Upper lobe of left lung (tissue), 6 donors: Measurements from ENCODE around the gene PLXNA3. TPM values are rescaled to one million over a fixed set of nuclear protein-coding genes. Genes with fewer than 3 reads are reported as not detected.
A peak's percentile ranks its signal among the peaks of the same experiment; 100 is the strongest.
"Not testable (repeated sequence)": the region's sequence is repeated elsewhere in the genome, so short reads cannot be mapped to it uniquely, and the experiment has no call there.

Experiments
- ATAC-seq, 2 donors: fragments of 200-7000 bp; cut with Tn5 transposase; one replicate each; pipeline ENCODE4 v1.9.1; 2022; ENCODE audit warnings: mild to moderate bottlenecking in 2 of 2, moderate library complexity in 2 of 2; ENCODE audit not compliant: low FRiP score in 2 of 2
- DNase-seq, 2 donors: peaks; one replicate each; pipeline ENCODE4 v3.0.0-alpha.2; 2019 to 2020
- H3K27ac ChIP-seq, 4 donors: fragments of 200-600 bp; sonication (generic); one replicate each; pipeline ENCODE4 v1.5.1; 2016 to 2019
- H3K27me3 ChIP-seq, 4 donors: fragments of 200-600 bp; sonication (generic); one replicate each; pipeline ENCODE4 v1.5.1; 2017 to 2019
- H3K36me3 ChIP-seq, 4 donors: fragments of 200-600 bp; sonication (generic); one replicate each; pipeline ENCODE4 v1.5.1; 2016 to 2019
- H3K4me1 ChIP-seq, 4 donors: fragments of 200-600 bp; sonication (generic); one replicate each; pipeline ENCODE4 v1.5.1; 2018 to 2019
- H3K4me3 ChIP-seq, 4 donors: fragments of 200-600 bp; sonication (generic); one replicate each; pipeline ENCODE4 v1.5.1; 2017 to 2019; ENCODE audit warnings: mild to moderate bottlenecking in 2 of 4, moderate library complexity in 1 of 4
- H3K9me3 ChIP-seq, 4 donors: fragments of 200-600 bp; sonication (generic); one replicate each; pipeline ENCODE4 v1.5.1; 2018 to 2019
- CTCF ChIP-seq, 6 experiments: fragments of 450-650 bp in 4 of 6; fragments of 200-600 bp in 2 of 6; sonication (generic) in 2 of 6; IDR thresholded peaks; one replicate each; pipeline ENCODE4 v1.5.1; 2016 to 2019; ENCODE audit warnings: antibody characterized with exemption in 6 of 6
- EP300 ChIP-seq, 4 donors: sonication (generic); formaldehyde crosslinking; IDR thresholded peaks; one replicate each; pipeline ENCODE4 v1.5.1; 2017; ENCODE audit warnings: antibody characterized with exemption in 4 of 4, control low read depth in 2 of 4
- POLR2A ChIP-seq, 4 donors: fragments of 450-650 bp; IDR thresholded peaks; one replicate each; pipeline ENCODE4 v1.5.1; 2016 to 2017; ENCODE audit warnings: antibody characterized with exemption in 4 of 4, mild to moderate bottlenecking in 2 of 4
- POLR2AphosphoS5 ChIP-seq, 2 donors: sonication (generic); formaldehyde crosslinking; IDR thresholded peaks; one replicate each; pipeline ENCODE4 v1.5.1; 2017; ENCODE audit warnings: antibody characterized with exemption in 2 of 2
- WGBS, 2 donors: methylation state at CpG; one replicate each; pipeline ENCODE4 v1.1.5; 2017 to 2018; 5-methylcytosine and 5-hydroxymethylcytosine counted together
- total RNA-seq, 6 donors: library from RNA; depleted of rRNA in 4 of 6; stranded (reverse); fragments of >200 nt in 4 of 6; gene quantifications; one replicate each; pipeline versions ENCODE4 v1.1.0 to v1.2.1, GENCODE V29; 2016 to 2021
- donor health status: DM: no; HTN: no; CAD: no; lungs with moderate emphysema.
- donor health status: DM: no; HTN: yes; CAD: no; lungs with severe emphysema.

PLXNA3 gene
- total RNA-seq, 6 donors from 2014 or later: 7.9 to 195 (median 36.3) TPM

DNA sequence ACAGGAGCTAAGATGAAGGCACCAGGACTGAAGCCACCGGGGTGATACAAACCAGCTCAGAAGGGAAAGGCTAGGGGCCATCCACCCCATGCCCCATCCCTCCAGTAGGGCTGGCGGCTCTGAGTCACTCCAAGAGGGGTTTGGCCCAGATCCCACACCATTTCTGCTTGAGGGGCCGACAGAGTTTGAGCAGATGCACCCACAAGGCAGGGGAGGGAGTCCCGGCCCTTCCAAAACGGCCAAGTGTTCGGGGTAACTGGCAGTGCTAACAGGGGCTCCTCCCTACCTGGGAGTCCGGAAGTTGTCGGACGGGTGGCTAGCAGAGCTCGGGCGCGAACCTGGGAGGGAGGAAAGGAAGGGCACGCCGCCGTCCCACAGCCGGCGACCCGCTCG is 31.9 kb downstream of the PLXNA3 start:
- Histone ChIP-seq H3K36me3 (peaks cover 0 to 9% (median 2%) of the 10 kb centered on the region in 4 donors), H3K27me3 (no peaks in the 10 kb centered on the region), H3K4me1 (peaks cover 5 to 46% (median 16%) of the 10 kb centered on the region in 4 donors), H3K9me3 (no peaks in the 10 kb centered on the region), H3K4me3 (peak overlapping the region; percentile 22 to 74 (median 60)), H3K27ac (peak overlapping the region; percentile 88 to 93 (median 92))
- peak in 1 of 2 donors; percentile 30 for ATAC-seq
- DNase-seq: no peak
- no peak for TF ChIP-seq CTCF (IDR thresholded peaks at IDR 0.05)
- no peak for TF ChIP-seq EP300 (IDR thresholded peaks at IDR 0.05)
- no peak for TF ChIP-seq POLR2AphosphoS5 (IDR thresholded peaks at IDR 0.05)
- TF ChIP-seq POLR2A (IDR thresholded peaks at IDR 0.05): no peak
- 0 to 30% methylated on average over 1 to 19 of the region's 19 CpGs for WGBS, 2 donors

GRCh38 chrX:154490414-154491083 is 32.5 kb downstream of the PLXNA3 start, which contains the start of gene SLC10A3:
TSS of gene SLC10A3 (minus strand) at chrX:154490629. CDS start at chrX:154488940, 1,689 bp downstream.
- ATAC-seq: peak; percentile 92 to 95
- Histone ChIP-seq H3K4me1 (peaks cover 5 to 40% (median 11%) of the 10 kb centered on the region in 4 donors), H3K27me3 (no peaks in the 10 kb centered on the region), H3K27ac (peak within 1 kb of the TSS; percentile 88 to 93 (median 92)), H3K9me3 (no peaks in the 10 kb centered on the region), H3K4me3 (peak within 1 kb of the TSS; percentile 22 to 74 (median 60)), H3K36me3 (peaks cover 0 to 9% (median 2%) of the 10 kb centered on the region in 4 donors)
- peak; percentile 93 to 98 for DNase-seq
- WGBS, 2 donors: 38% methylated on average over 41 of the region's 71 CpGs; no CpG with 5 or more reads in 1 of the 2 donors
- peak; percentile 70 to 85 for TF ChIP-seq POLR2AphosphoS5 (IDR thresholded peaks at IDR 0.05)
- no peak for TF ChIP-seq EP300 (IDR thresholded peaks at IDR 0.05)
- TF ChIP-seq CTCF (IDR thresholded peaks at IDR 0.05): peak in 1 of 6 experiments; percentile 16
- TF ChIP-seq POLR2A (IDR thresholded peaks at IDR 0.05): peak in 3 of 4 donors; percentile 50 to 96 (median 83)

- Histone ChIP-seq H3K27me3 (no peaks in the 10 kb centered on the region), H3K27ac (no peak overlapping the region), H3K36me3 (no peaks in the 10 kb centered on the region), H3K4me1 (peaks cover 0 to 11% (median 0%) of the 10 kb centered on the region in 4 donors), H3K9me3 (no peaks in the 10 kb centered on the region), H3K4me3 (no peak overlapping the region)
- no peak for DNase-seq
- whole genome bisulfite sequencing, 2 donors: 70 to 86% methylated on average over 3 of the region's 3 CpGs
- no peak for TF ChIP-seq EP300 (IDR thresholded peaks at IDR 0.05)
- no peak for ATAC-seq
These were observed 36.6 kb downstream of the PLXNA3 start for GRCh38 chrX:154494715-154495114.

GRCh38 chrX:154495472-154495922 is 37.4 kb downstream of the PLXNA3 start:
- H3K36me3 ChIP-seq: no peaks in the 10 kb centered on the region

GRCh38 chrX:154496591-154497137 is 38.6 kb downstream of the PLXNA3 start:
- H3K27ac ChIP-seq, H3K36me3 ChIP-seq, H3K4me1 ChIP-seq, H3K27me3 ChIP-seq, H3K4me3 ChIP-seq, ATAC-seq, DNase-seq, H3K9me3 ChIP-seq: not testable (repeated sequence)
- 69 to 78% methylated on average over 4 of the region's 4 CpGs for whole genome bisulfite sequencing, 2 donors

More at GRCh38 chrX:154495472-154495922, 37.4 kb downstream of the PLXNA3 start:
- TF ChIP-seq POLR2A (IDR thresholded peaks at IDR 0.05) (no peak), EP300 (IDR thresholded peaks at IDR 0.05) (no peak), POLR2AphosphoS5 (IDR thresholded peaks at IDR 0.05) (no peak), CTCF (IDR thresholded peaks at IDR 0.05) (no peak)
- no peak for ATAC-seq
- no peak overlapping the region for H3K4me3 ChIP-seq
- H3K9me3 ChIP-seq: no peaks in the 10 kb centered on the region
- no peaks in the 10 kb centered on the region for H3K27me3 ChIP-seq
- no peak overlapping the region for H3K27ac ChIP-seq
- 75 to 78% methylated on average over 6 of the region's 6 CpGs for WGBS, 2 donors
- peaks cover 0 to 7% (median 0%) of the 10 kb centered on the region in 4 donors for H3K4me1 ChIP-seq
- no peak for DNase-seq

- not testable (repeated sequence) for H3K4me3 ChIP-seq, H3K27ac ChIP-seq, DNase-seq, ATAC-seq, H3K9me3 ChIP-seq, H3K4me1 ChIP-seq, H3K27me3 ChIP-seq
- H3K36me3 ChIP-seq: peaks cover 0 to 13% (median 2%) of the 10 kb centered on the region in 4 donors
- 84 to 98% methylated on average over 4 to 7 of the region's 7 CpGs for WGBS, 2 donors
These were observed 43.3 kb downstream of the PLXNA3 start for GRCh38 chrX:154501423-154501822.
